Right lobe of liver (tissue), 6 donors: Measurements from ENCODE around the gene STPG2. TPM values are rescaled to one million over a fixed set of nuclear protein-coding genes. Genes with fewer than 3 reads are reported as not detected.
A peak's percentile ranks its signal among the peaks of the same experiment; 100 is the strongest.

Experiments used
- ATAC-seq, 4 donors: fragments of 200-7000 bp; cut with Tn5 transposase; one replicate each; pipeline ENCODE4 v1.9.1; 2020; ENCODE audit warnings: mild to moderate bottlenecking in 4 of 4, moderate library complexity in 4 of 4
- DNase-seq, 3 donors: peaks; one replicate each; pipeline ENCODE4 v3.0.0-alpha.2; 2020
- H3K27ac ChIP-seq, 3 donors: fragments of 200-600 bp; one replicate each; pipeline ENCODE4 v1.8.0; 2022
- H3K27me3 ChIP-seq, 2 donors: fragments of 200-600 bp; one replicate each; pipeline ENCODE4 v1.8.0; 2022
- H3K36me3 ChIP-seq, 4 donors: fragments of 200-600 bp; sonication (generic) in 1 of 4; one replicate each; pipeline versions ENCODE4 v1.5.1 to v1.8.0; 2017 to 2022; ENCODE audit warnings: control low read depth in 1 of 4
- H3K4me1 ChIP-seq, 4 donors: fragments of 200-600 bp; sonication (generic) in 1 of 4; one replicate each; pipeline versions ENCODE4 v1.5.1 to v1.8.0; 2017 to 2022; ENCODE audit warnings: control low read depth in 1 of 4
- H3K4me3 ChIP-seq, 3 donors: fragments of 200-600 bp; one replicate each; pipeline ENCODE4 v1.8.0; 2022
- H3K9me3 ChIP-seq, 4 donors: fragments of 200-600 bp; sonication (generic) in 1 of 4; one replicate each; pipeline versions ENCODE4 v1.5.1 to v1.8.0; 2017 to 2022; ENCODE audit warnings: control low read depth in 1 of 4
- CTCF ChIP-seq, 4 donors: fragments of 200-600 bp in 3 of 4; fragments of 450-650 bp in 1 of 4; IDR thresholded peaks; one replicate each; pipeline versions ENCODE4 v1.5.1 to v1.8.0; 2016 to 2022; ENCODE audit warnings: antibody characterized with exemption in 4 of 4, mild to moderate bottlenecking in 2 of 4
- POLR2A ChIP-seq: fragments of 450-650 bp; IDR thresholded peaks from one replicate; pipeline ENCODE4 v1.6.1; 2017; ENCODE audit warnings: antibody characterized with exemption, mild to moderate bottlenecking
- WGBS: methylation state at CpG from one replicate; pipeline ENCODE4 v1.1.6; 2018; ENCODE audit warnings: low coverage, low lambda C conversion rate; ENCODE audit not compliant: insufficient coverage; ENCODE audit errors: missing lambda C conversion rate; 5-methylcytosine and 5-hydroxymethylcytosine counted together
- intact Hi-C, 2 donors: fragments of 100-400 bp; cut with DNase I; formaldehyde crosslinking; loops; one replicate each; pipeline versions ENCODE4 v1.11.2 to v1.14.1; 2022
- total RNA-seq, 6 experiments: library from RNA; depleted of rRNA in 2 of 6; stranded (reverse); fragments of >200 nt in 2 of 6; fragmentation: NEBNext Ultra II Directional in 3 of 6; extraction: Animal tissue kit (Norgen Biotek cat#: 25700) in 3 of 6; gene quantifications; one replicate each; pipeline versions ENCODE4 v1.1.0 to v1.2.4, GENCODE V29; 2016 to 2023
- donor health status: DM: no; HTN: yes; CAD: no.
- donor health status: DM: no; HTN: no; CAD: no.
- donor health status: DM: no; HTN: no; CAD: no.
- donor health status: DM: no; HTN: yes; CAD: no.
- donor health status: DM: no; HTN: yes; CAD: no.

The STPG2 gene
- total RNA-seq, 6 experiments from 2014 or later: 0.25 to 0.46 (median 0.40) TPM; not detected in 2

- H3K9me3 ChIP-seq: no peaks in the 10 kb centered on the region
- no peak for ATAC-seq
- TF ChIP-seq CTCF (IDR thresholded peaks at IDR 0.05) (no peak), POLR2A (no peak)
- H3K36me3 ChIP-seq: no peaks in the 10 kb centered on the region
- WGBS: 97% methylated on average over 6 of the region's 17 CpGs
- H3K4me1 ChIP-seq: no peaks in the 10 kb centered on the region
- no peak overlapping the region for H3K4me3 ChIP-seq
- no peaks in the 10 kb centered on the region for H3K27me3 ChIP-seq
- no peak overlapping the region for H3K27ac ChIP-seq
- intact Hi-C loops: no loop called here
- DNase-seq: peak in 1 of 3 donors; percentile 39
These were observed 220.2 kb downstream of the STPG2 start for GRCh38 chr4:97923096-97923495.

GRCh38 chr4:97917115-97917514 is 226.2 kb downstream of the STPG2 start:
- DNase-seq: peak in 1 of 3 donors; percentile 28
- no peak for TF ChIP-seq POLR2A
- TF ChIP-seq CTCF (IDR thresholded peaks at IDR 0.05): no peak
- 91% methylated on average over 10 of the region's 13 CpGs for WGBS
- Histone ChIP-seq H3K27ac (no peak overlapping the region), H3K4me3 (no peak overlapping the region), H3K9me3 (no peaks in the 10 kb centered on the region), H3K4me1 (peaks cover 0 to 3% (median 0%) of the 10 kb centered on the region in 4 donors), H3K27me3 (no peaks in the 10 kb centered on the region), H3K36me3 (no peaks in the 10 kb centered on the region)
- ATAC-seq: no peak
- intact Hi-C loops: no loop called here

- Histone ChIP-seq H3K27ac (no peak overlapping the region), H3K4me3 (no peak overlapping the region), H3K4me1 (peaks cover 0 to 5% (median 0%) of the 10 kb centered on the region in 4 donors), H3K9me3 (no peaks in the 10 kb centered on the region), H3K36me3 (no peaks in the 10 kb centered on the region), H3K27me3 (no peaks in the 10 kb centered on the region)
- DNase-seq: no peak
- no peak for TF ChIP-seq CTCF (IDR thresholded peaks at IDR 0.05)
- TF ChIP-seq POLR2A: no peak
- intact Hi-C loops: no loop called here
- WGBS: 51% methylated on average over 4 of the region's 4 CpGs
- peak; percentile 69 to 82 (median 72) for ATAC-seq
These were observed 231.1 kb downstream of the STPG2 start for GRCh38 chr4:97912156-97912555.

- no peaks in the 10 kb centered on the region for H3K9me3 ChIP-seq
- H3K4me3 ChIP-seq: no peak overlapping the region
- ATAC-seq (peak in 1 of 4 donors; percentile 19), DNase-seq (peak in 1 of 3 donors; percentile 35)
- H3K36me3 ChIP-seq: no peaks in the 10 kb centered on the region
- WGBS: no CpG with 5 or more reads among the region's 14 CpGs
- no peak for TF ChIP-seq CTCF (IDR thresholded peaks at IDR 0.05)
- TF ChIP-seq POLR2A: no peak
- intact Hi-C loops: no loop called here
- H3K27ac ChIP-seq: no peak overlapping the region
- peaks cover 0 to 5% (median 0%) of the 10 kb centered on the region in 4 donors for H3K4me1 ChIP-seq
- no peaks in the 10 kb centered on the region for H3K27me3 ChIP-seq
These were observed 231.9 kb downstream of the STPG2 start for GRCh38 chr4:97911236-97911906.
